KOPT-K1 (cell line): Measurements from ENCODE around the gene TMEM14A.

Experiments
- H3K27ac ChIP-seq: fragments of 200-600 bp; sonication (generic); 2 replicates; pipeline ENCODE4 v1.5.1; 2016; ENCODE audit warnings: antibody characterized with exemption, mild to moderate bottlenecking, low read depth, low read length; ENCODE audit not compliant: poor library complexity, severe bottlenecking
- H3K36me3 ChIP-seq: fragments of 200-600 bp; sonication (generic); 2 replicates; pipeline ENCODE4 v1.5.1; 2017; ENCODE audit warnings: antibody characterized with exemption, mild to moderate bottlenecking, low read length, moderate library complexity; ENCODE audit not compliant: insufficient read depth
- H3K9me3 ChIP-seq: fragments of 200-600 bp; sonication (generic); 2 replicates; pipeline ENCODE4 v1.5.1; 2017; ENCODE audit warnings: antibody characterized with exemption, low read length, mild to moderate bottlenecking; ENCODE audit not compliant: insufficient read depth, poor library complexity, severe bottlenecking

Gene TMEM14A

GRCh38 chr6:52727908-52728307 lies 57.0 kb downstream of the TMEM14A start:
- no peaks in the 10 kb centered on the region for H3K36me3 ChIP-seq
- H3K27ac ChIP-seq, result no peak overlapping the region
- no peaks in the 10 kb centered on the region for H3K9me3 ChIP-seq

GRCh38 chr6:52728394-52728793 lies 57.5 kb downstream of the TMEM14A start:
- Histone ChIP-seq H3K9me3 (no peaks in the 10 kb centered on the region), H3K27ac (no peak overlapping the region), H3K36me3 (no peaks in the 10 kb centered on the region)

GRCh38 chr6:52729576-52729975 lies 58.7 kb downstream of the TMEM14A start:
- H3K36me3 ChIP-seq, result no peaks in the 10 kb centered on the region
- no peak overlapping the region for H3K27ac ChIP-seq
- H3K9me3 ChIP-seq, result no peaks in the 10 kb centered on the region

- Histone ChIP-seq H3K9me3 (no peaks in the 10 kb centered on the region), H3K27ac (no peak overlapping the region), H3K36me3 (no peaks in the 10 kb centered on the region)
Observed at GRCh38 chr6:52731719-52732118, 60.8 kb downstream of the TMEM14A start.

GRCh38 chr6:52733172-52733571 lies 62.3 kb downstream of the TMEM14A start:
- H3K27ac ChIP-seq, result no peak overlapping the region
- H3K9me3 ChIP-seq, result no peaks in the 10 kb centered on the region
- H3K36me3 ChIP-seq, result no peaks in the 10 kb centered on the region

GRCh38 chr6:52734072-52734471 lies 63.2 kb downstream of the TMEM14A start:
- H3K9me3 ChIP-seq, result no peaks in the 10 kb centered on the region
- H3K36me3 ChIP-seq, result no peaks in the 10 kb centered on the region
- H3K27ac ChIP-seq, result no peak overlapping the region

- Histone ChIP-seq H3K27ac (no peak overlapping the region), H3K9me3 (no peaks in the 10 kb centered on the region), H3K36me3 (no peaks in the 10 kb centered on the region)
Observed at GRCh38 chr6:52735071-52735470, 64.2 kb downstream of the TMEM14A start.

- Histone ChIP-seq H3K27ac (no peak overlapping the region), H3K9me3 (no peaks in the 10 kb centered on the region)
Observed at GRCh38 chr6:52736145-52736544, 65.2 kb downstream of the TMEM14A start.

More at GRCh38 chr6:52736145-52736544, 65.2 kb downstream of the TMEM14A start:
- H3K36me3 ChIP-seq, result no peaks in the 10 kb centered on the region
